ENCODE results near the gene TBCK. TPM values are rescaled to one million over a fixed set of nuclear protein-coding genes. Genes with fewer than 3 reads are reported as not detected.

The TBCK gene
- total RNA-seq, 2 donors from 2014 or later: 32.9 to 46.3 TPM

DNA sequence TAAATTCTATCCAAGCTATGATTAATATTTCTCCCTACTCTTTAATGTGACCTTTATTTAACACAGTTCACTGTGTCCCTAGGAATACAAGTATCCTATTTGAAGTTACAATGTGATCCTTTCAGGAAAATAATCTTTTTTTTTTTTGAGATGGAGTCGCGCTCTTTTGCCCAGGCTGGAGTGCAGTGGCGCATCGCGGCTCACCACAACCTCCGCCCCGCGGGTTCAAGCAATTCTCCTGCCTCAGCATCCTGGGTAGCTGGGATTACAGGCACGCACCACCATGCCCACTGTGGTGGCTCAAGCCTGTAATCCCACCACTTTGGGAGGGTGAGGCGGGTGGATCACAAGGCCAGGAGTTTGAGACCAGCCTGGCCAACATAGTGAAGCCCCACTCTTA lies 21.9 kb downstream of the TBCK start:
- H3K27ac ChIP-seq: no peak overlapping the region
- DNase-seq (ENCODE audit: low spot score) (no peak), ATAC-seq (ENCODE audit: insufficient number of reproducible peaks, low FRiP score, low read depth) (no peak)
- no peaks in the 10 kb centered on the region for H3K27me3 ChIP-seq (replicated peaks; ENCODE audit: insufficient read depth)
- no peak for TF ChIP-seq CTCF (IDR thresholded peaks at IDR 0.05)
- H3K9me3 ChIP-seq: no peaks in the 10 kb centered on the region
- no peaks in the 10 kb centered on the region for H3K4me1 ChIP-seq (ENCODE audit: control insufficient read depth in 1 of 2, low read depth in 2 of 2)
- H3K4me3 ChIP-seq: no peak overlapping the region
- H3K36me3 ChIP-seq: peaks cover 12% of the 10 kb centered on the region

GRCh38 chr4:106291678-106292077 lies 24.3 kb downstream of the TBCK start:
- Histone ChIP-seq H3K36me3 (peaks cover 14% of the 10 kb centered on the region), H3K27ac (no peak overlapping the region), H3K9me3 (no peaks in the 10 kb centered on the region), H3K4me3 (no peak overlapping the region), H3K4me1 (ENCODE audit: control insufficient read depth in 1 of 2, low read depth in 2 of 2) (no peaks in the 10 kb centered on the region), H3K27me3 (replicated peaks; ENCODE audit: insufficient read depth) (no peaks in the 10 kb centered on the region)
- DNase-seq (ENCODE audit: low spot score) (no peak), ATAC-seq (ENCODE audit: insufficient number of reproducible peaks, low FRiP score, low read depth) (no peak)
- TF ChIP-seq CTCF (IDR thresholded peaks at IDR 0.05): no peak

GRCh38 chr4:106289737-106290136 lies 26.3 kb downstream of the TBCK start:
- ATAC-seq (ENCODE audit: insufficient number of reproducible peaks, low FRiP score, low read depth): no peak
- TF ChIP-seq CTCF (IDR thresholded peaks at IDR 0.05): no peak
- Histone ChIP-seq H3K4me1 (ENCODE audit: control insufficient read depth in 1 of 2, low read depth in 2 of 2) (peaks cover 0 to 6% of the 10 kb centered on the region in 2 donors), H3K36me3 (peaks cover 17% of the 10 kb centered on the region), H3K4me3 (no peak overlapping the region), H3K9me3 (no peaks in the 10 kb centered on the region), H3K27me3 (replicated peaks; ENCODE audit: insufficient read depth) (no peaks in the 10 kb centered on the region), H3K27ac (no peak overlapping the region)
- no peak for DNase-seq (ENCODE audit: low spot score)

DNA sequence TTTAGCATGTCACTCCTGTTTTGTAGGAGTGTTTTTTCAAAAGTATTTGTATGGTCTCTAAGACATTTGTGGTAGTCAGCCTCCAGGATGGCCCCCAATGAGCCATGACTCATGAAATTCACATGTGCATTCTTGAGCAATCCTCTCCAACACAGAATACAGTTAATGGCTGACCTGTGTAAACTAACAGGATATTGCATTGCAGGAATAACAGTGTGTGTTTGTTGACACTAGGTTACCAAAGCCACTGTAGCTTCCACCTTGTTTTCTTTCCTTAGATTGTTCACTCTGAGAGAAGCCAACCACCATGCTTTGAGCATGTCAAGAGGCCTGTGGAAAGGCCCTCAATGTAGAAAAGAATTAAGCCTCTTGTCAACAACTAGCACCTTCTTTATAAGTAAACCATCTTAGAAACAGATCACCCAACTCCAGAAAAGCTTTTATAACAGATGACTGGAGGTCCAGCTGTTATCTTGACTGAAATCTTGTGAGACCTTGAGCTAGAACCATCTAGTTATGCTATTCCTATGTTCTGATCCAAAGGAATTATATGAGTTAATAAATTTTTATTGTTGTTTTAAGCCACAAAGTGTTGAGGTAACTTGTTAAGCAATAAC lies 28.5 kb downstream of the TBCK start:
- DNase-seq (ENCODE audit: low spot score): no peak
- H3K27ac ChIP-seq: no peak overlapping the region
- TF ChIP-seq CTCF (IDR thresholded peaks at IDR 0.05): no peak
- no peaks in the 10 kb centered on the region for H3K9me3 ChIP-seq
- H3K36me3 ChIP-seq: peaks cover 13% of the 10 kb centered on the region
- H3K4me3 ChIP-seq: no peak overlapping the region
- peaks cover 0 to 6% of the 10 kb centered on the region in 2 donors for H3K4me1 ChIP-seq (ENCODE audit: control insufficient read depth in 1 of 2, low read depth in 2 of 2)
- no peak for ATAC-seq (ENCODE audit: insufficient number of reproducible peaks, low FRiP score, low read depth)
- H3K27me3 ChIP-seq (replicated peaks; ENCODE audit: insufficient read depth): no peaks in the 10 kb centered on the region

GRCh38 chr4:106286611-106287010 lies 29.4 kb downstream of the TBCK start:
- ATAC-seq (ENCODE audit: insufficient number of reproducible peaks, low FRiP score, low read depth) (no peak), DNase-seq (ENCODE audit: low spot score) (no peak)
- no peaks in the 10 kb centered on the region for H3K27me3 ChIP-seq (replicated peaks; ENCODE audit: insufficient read depth)
- TF ChIP-seq CTCF (IDR thresholded peaks at IDR 0.05): no peak
- peaks cover 8% of the 10 kb centered on the region for H3K36me3 ChIP-seq
- no peak overlapping the region for H3K4me3 ChIP-seq
- no peaks in the 10 kb centered on the region for H3K9me3 ChIP-seq
- peaks cover 0 to 6% of the 10 kb centered on the region in 2 donors for H3K4me1 ChIP-seq (ENCODE audit: control insufficient read depth in 1 of 2, low read depth in 2 of 2)
- no peak overlapping the region for H3K27ac ChIP-seq
